GM19238 (cell line): ENCODE results near the gene GAPDHS.

Experiments used
- DNase-seq: peaks from one replicate; pipeline ENCODE4 v3.0.0; 2011; ENCODE audit warnings: low spot score; ENCODE audit not compliant: insufficient read length

The GAPDHS gene

DNA sequence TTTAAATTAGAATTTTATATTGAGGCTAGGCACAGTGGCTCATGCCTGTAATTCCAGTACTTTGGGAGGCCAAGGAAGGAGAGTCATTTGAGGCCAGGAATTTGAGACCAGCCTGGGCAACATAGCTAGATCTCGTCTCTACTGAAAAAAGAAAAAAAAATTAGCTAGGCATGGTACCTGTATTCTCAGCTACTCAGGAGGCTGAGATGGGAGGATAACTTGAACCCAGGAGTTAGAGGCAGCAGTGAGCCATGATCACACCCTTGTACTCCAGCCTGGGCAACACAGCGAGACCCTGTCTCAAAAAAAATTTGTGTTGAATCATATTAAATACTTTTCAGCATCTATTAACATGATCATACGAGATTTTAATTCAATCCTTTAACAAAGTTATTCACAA is 57.6 kb downstream of the GAPDHS start:
- no peak for DNase-seq

DNA sequence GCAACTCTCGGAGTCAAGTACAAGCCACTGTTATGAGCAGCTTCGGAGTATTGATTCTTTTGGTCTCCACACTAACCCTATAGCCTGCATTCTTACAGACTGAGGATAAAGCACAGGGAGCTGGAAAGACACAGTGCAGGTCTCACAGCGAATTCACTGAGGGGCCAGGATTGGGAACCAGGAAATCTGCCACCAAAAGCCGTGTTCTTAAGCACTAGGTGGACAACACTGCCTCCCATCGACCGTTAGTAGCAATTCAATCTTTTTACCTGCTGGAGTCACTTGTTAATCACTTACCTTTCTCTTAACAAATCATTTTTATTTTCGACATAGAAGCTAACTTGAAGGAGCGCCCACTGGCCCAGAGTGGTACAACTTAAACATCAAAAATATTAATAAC is 59.0 kb downstream of the GAPDHS start:
- no peak for DNase-seq
